MG63 (cell line): ENCODE measurements around the gene CPNE4. TPM values are rescaled to one million over a fixed set of nuclear protein-coding genes. Genes with fewer than 3 reads are reported as not detected.
A peak's percentile ranks its signal among the peaks of the same experiment; 100 is the strongest.

Source experiments
- DNase-seq: peaks from one replicate; pipeline ENCODE4 v3.0.0-alpha.2; 2020
- H3K27me3 ChIP-seq: fragments of 250-450 bp; sonication (Bioruptor Pico); 2 replicates; pipeline ENCODE4 v1.5.1; 2020; ENCODE audit warnings: mild to moderate bottlenecking, moderate library complexity
- H3K36me3 ChIP-seq: fragments of 250-450 bp; sonication (Bioruptor Pico); 2 replicates; pipeline ENCODE4 v1.5.1; 2020; ENCODE audit warnings: mild to moderate bottlenecking, moderate library complexity
- H3K4me3 ChIP-seq: fragments of 250-450 bp; sonication (Bioruptor Pico); 2 replicates; pipeline ENCODE4 v1.5.1; 2020; ENCODE audit warnings: mild to moderate bottlenecking, moderate library complexity
- H3K9me3 ChIP-seq: fragments of 250-450 bp; sonication (Bioruptor Pico); 2 replicates; pipeline ENCODE4 v1.5.1; 2020; ENCODE audit warnings: mild to moderate bottlenecking, moderate library complexity
- total RNA-seq: library from RNA; depleted of rRNA; stranded (reverse); fragments of >200 nt; shearing (Covaris generic); gene quantifications from 2 replicates; pipeline ENCODE4 v1.2.3, GENCODE V29; 2014; ENCODE audit warnings: low replicate concordance

The CPNE4 gene
- total RNA-seq, 1 experiment from 2014 or later: not detected

DNA sequence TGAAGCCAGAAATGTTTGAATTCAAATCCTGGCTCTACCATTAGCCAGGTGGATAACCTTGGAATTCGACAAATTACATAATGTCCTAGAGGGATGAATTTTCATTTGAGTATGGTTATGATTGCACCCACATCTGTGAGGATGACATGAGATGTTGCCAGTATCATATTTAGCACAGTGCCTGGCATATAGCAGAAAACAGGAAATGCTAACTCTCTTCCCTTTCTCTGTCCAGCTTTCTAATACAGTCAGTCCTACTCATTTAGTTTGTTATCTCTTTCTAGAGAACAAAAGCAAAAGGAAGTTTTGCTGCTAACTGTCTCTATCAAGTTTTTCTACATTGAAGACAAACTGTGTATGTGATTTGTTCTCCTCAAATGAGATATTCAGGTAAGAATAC, 231.7 kb downstream of the CPNE4 start:
- H3K36me3 ChIP-seq: no peaks in the 10 kb centered on the region
- no peaks in the 10 kb centered on the region for H3K27me3 ChIP-seq
- no peak for DNase-seq
- H3K9me3 ChIP-seq: no peaks in the 10 kb centered on the region
- H3K4me3 ChIP-seq: no peak overlapping the region

DNA sequence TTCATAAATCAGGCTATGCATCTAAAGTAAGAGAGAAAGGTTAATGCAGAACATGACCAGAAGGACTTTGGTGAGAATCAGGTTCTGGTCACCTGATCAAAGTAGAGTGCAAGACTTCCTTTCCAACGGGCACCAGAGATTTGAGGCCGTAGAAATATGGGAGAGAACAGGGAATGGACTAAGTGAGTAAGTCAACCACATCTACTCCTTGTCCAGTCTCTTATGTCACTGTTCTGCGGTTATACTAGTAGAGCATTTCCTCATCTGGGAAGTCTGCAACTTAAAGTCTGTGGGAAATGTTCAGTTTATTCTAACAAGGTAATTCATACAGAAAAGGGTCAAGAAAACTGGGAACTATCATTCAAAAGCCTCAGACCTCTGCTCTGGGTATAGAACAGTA, 232.8 kb downstream of the CPNE4 start:
- Histone ChIP-seq H3K4me3 (no peak overlapping the region), H3K9me3 (no peaks in the 10 kb centered on the region), H3K27me3 (no peaks in the 10 kb centered on the region), H3K36me3 (no peaks in the 10 kb centered on the region)
- DNase-seq: no peak

DNA sequence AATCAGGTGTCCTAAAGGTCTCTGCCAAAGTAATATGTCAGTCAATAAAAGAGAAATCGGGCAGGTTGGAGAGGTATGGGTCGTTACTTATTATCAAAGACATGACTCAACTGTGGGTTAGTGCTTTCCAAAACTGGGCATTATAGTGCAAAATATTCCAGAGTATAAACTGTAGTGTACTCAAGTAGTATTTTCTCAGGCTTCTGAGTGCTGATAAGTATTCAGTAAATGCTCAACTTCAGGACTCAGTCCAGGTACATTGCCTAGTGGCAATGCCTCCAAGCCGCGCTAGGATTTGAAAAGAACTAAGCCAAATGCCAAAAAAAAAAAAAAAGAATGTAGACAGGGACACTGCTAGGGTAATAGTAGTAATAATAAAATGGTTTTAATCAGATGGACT, 233.2 kb downstream of the CPNE4 start:
- Histone ChIP-seq H3K4me3 (no peak overlapping the region), H3K9me3 (no peaks in the 10 kb centered on the region), H3K27me3 (no peaks in the 10 kb centered on the region), H3K36me3 (no peaks in the 10 kb centered on the region)
- no peak for DNase-seq

DNA sequence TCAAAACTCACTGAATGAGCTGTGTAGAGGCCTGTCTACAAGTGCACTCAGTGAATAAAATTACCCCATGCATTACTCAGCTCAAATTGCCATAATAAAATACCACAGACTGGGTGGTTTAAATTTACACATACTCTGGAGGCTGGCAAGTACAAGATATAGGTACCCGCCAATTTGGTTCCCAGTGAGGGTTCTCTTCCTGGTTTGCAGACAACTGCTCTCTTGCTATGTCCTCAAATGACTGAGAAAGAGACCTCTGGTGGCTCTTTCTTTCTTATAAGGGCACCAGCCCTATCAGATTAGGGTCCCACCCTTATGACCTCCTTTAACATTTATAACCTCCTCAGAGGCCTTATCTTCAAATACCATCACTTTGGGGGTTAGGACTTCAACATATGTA, 237.0 kb downstream of the CPNE4 start:
- no peak overlapping the region for H3K4me3 ChIP-seq
- no peak for DNase-seq
- H3K27me3 ChIP-seq: no peaks in the 10 kb centered on the region
- no peaks in the 10 kb centered on the region for H3K9me3 ChIP-seq
- no peaks in the 10 kb centered on the region for H3K36me3 ChIP-seq

DNA sequence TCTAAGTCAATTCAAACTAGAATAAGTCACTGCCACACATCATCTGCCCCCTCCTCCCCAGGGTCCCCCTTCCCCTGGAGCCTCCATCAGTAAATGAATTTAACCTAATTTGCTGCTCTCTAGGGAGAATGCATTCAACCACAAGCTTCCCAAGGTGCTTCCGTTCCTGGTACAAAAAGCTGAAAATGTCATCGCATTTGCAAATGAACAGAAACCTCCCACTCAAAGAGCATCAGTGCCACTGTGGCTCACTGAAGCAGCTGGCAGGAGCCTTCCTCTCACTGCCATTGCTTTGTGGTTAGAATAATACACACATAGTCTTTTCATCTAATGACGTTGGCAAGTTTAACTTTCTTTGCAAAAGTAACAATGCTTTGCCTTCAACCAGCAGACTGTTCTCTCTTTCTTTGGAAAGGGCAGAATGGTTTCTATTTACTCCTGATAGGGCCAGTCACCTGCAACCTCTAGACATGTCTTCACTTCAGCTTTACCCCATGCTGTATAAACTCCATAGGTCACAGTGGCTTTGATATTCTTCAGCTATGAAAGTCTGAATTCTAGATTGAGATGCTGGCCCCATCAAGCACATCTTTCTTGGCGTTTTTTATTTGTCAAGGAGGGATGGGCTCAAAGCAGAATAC, 238.1 kb downstream of the CPNE4 start:
- Histone ChIP-seq H3K27me3 (no peaks in the 10 kb centered on the region), H3K36me3 (no peaks in the 10 kb centered on the region), H3K4me3 (no peak overlapping the region), H3K9me3 (no peaks in the 10 kb centered on the region)
- no peak for DNase-seq

DNA sequence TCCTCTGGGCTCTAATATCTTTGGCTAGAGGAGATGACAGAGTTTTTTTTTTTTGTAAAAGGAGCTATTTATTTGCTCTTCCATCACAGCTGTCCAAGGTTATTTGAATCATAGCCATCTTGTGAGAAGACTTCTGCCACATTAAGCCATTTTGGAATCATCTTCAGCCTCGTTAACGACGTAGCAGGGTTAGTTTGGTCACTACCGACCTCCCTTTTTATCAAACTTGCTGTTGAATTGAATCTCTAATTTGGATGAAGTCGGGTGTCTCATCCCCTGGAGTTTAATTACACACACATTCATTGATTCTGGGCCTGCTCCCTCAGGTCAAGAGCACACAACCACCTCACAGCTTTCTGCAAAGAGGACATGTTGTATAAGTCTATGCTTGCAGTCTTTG, 238.7 kb downstream of the CPNE4 start:
- Histone ChIP-seq H3K27me3 (no peaks in the 10 kb centered on the region), H3K9me3 (no peaks in the 10 kb centered on the region), H3K4me3 (no peak overlapping the region), H3K36me3 (no peaks in the 10 kb centered on the region)
- DNase-seq: no peak

DNA sequence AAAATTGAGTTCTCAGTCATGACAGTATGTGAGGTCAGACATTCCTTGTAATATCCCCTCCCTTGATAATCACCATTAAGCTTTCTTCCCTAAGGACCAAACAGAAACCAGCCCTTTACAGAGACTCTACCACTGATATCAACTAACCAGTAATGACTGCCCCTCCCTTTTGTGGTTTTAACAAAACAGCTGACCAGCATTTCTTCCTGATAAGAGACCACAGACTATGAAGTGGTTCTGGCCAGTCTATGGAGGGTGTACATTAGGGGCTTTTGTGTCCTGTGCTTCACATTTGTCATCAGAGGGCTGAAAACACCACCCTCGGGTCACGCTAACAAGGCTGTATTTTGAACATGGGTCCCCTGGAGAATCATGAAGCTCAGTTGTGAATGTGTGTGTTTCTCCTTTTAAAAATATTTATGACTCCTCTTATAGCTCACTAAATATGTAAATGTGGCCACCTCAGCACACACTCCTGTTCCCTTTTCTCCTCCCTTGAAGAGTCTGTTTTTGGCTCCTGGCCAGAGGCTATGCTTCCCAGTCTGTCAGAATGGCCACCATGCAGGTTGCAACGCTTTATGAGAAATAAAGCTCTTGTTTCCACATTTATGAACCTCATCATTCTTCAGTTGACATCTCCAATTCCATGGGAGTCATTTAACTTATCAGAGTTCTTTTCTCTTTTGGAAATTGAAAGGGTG, 239.3 kb downstream of the CPNE4 start:
- no peak for DNase-seq
- no peak overlapping the region for H3K4me3 ChIP-seq
- no peaks in the 10 kb centered on the region for H3K9me3 ChIP-seq
- H3K36me3 ChIP-seq: no peaks in the 10 kb centered on the region
- no peaks in the 10 kb centered on the region for H3K27me3 ChIP-seq

DNA sequence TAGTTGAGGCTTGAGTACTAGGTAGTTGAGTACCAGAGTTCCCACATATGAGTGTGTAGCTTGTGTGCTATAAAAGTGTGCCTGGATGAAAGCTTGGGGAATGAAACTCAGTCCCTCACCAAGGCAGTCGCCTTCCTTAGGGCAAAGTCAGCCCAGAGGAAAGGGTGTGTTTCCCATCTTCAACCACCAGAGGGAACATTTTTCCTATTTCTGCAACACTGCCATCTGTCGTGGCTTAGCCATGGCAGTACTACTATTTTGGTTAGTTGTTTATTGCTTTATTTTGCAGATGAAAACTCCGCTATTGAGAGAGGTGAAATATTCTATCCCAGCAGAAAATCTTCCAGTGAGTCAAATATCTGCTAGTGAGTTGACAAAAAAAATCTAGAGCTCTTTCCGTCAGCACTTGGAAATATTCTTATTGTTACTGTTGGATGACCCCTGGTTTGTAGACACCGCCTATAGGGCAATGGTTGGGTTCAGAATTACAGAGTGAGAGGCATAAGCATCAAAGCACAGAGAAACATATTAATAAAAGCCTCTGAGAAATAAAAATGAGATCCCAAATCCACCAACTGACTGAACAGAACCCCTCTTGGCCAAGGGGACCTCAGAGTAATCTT, 239.9 kb downstream of the CPNE4 start:
- no peak overlapping the region for H3K4me3 ChIP-seq
- DNase-seq: peak; percentile 11
- no peaks in the 10 kb centered on the region for H3K9me3 ChIP-seq
- no peaks in the 10 kb centered on the region for H3K27me3 ChIP-seq
- H3K36me3 ChIP-seq: no peaks in the 10 kb centered on the region

DNA sequence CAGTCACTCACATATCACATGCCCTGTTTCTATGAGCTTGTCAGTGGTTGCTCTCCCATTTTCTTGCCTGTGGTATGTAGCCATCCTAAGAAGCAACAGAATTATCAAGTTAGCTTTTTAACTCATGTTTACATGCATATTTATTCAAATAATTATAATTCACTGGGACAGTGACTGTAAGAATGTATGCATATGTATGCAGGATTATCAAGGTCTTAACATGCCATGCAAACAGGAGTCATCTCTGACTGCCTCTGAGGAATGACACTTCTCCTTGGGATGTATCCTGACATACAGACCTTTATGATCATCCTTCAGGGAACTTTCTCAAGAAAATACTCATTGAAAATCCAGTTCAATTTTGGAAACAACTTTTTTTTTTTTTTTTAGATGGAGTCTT, 240.9 kb downstream of the CPNE4 start:
- DNase-seq: no peak
- H3K9me3 ChIP-seq: no peaks in the 10 kb centered on the region
- no peaks in the 10 kb centered on the region for H3K36me3 ChIP-seq
- H3K4me3 ChIP-seq: no peak overlapping the region
- H3K27me3 ChIP-seq: no peaks in the 10 kb centered on the region

DNA sequence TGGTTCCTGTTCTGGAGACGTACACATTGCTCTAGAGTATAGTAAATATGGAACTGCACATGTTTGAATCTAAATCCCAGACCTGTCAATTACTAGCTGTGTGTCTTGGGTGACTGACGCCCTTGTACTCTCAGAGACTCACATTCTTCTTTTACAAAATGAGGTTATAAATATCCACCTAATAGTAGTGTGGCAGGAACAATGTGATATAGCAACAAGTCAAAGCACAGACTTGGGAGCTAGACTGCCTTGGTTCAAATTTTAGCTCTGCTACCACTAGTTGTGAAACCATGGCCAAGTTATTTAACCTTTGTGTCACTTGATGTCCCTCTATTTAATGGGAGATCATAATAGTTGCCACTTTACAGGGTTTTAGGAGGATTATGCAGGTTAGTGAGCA, 245.6 kb downstream of the CPNE4 start:
- H3K36me3 ChIP-seq: no peaks in the 10 kb centered on the region
- H3K9me3 ChIP-seq: no peaks in the 10 kb centered on the region
- H3K4me3 ChIP-seq: no peak overlapping the region
- DNase-seq: no peak
- no peaks in the 10 kb centered on the region for H3K27me3 ChIP-seq

DNA sequence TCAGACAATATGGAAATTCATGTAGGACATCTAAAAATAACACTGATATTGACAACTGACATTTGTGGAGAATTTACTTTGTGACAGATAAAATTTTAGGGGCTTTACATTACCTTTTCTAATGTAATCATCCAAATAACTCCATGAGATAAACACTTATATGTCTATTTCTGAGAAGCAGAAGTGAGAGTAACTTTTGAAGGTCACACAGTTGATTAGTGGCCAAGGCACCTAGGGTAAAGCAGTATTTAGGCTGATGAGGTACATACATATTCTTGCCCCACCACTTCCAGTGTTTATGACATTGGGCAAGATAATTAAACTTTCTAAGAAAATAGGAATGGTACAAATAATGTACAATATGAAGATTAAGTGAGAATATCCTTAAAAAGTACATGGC, 248.4 kb downstream of the CPNE4 start:
- DNase-seq: no peak
- H3K27me3 ChIP-seq: no peaks in the 10 kb centered on the region
- no peaks in the 10 kb centered on the region for H3K9me3 ChIP-seq
- H3K36me3 ChIP-seq: no peaks in the 10 kb centered on the region
- no peak overlapping the region for H3K4me3 ChIP-seq

DNA sequence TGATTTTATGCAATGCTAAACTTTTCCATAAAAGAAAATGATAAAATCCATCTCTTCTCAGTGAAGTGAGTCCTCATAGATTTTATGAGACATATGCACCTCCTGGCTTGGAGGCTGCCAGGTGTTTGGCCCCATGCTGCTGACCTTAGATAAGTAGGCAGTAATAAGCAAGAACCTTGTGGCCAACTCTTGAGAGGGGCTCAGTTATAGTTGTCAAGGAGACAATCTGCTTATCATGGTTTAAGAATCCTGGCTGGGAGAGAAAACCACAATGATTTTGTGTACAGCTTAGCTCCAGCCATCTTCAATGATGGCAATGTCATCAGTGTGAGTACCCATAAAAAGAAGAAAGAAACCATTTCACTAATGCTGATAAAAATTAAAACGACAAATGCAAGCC, 252.1 kb downstream of the CPNE4 start:
- Histone ChIP-seq H3K27me3 (no peaks in the 10 kb centered on the region), H3K36me3 (no peaks in the 10 kb centered on the region), H3K4me3 (no peak overlapping the region), H3K9me3 (peaks cover 6% of the 10 kb centered on the region; the same call in 1 of the 2 replicates)
- DNase-seq: no peak

DNA sequence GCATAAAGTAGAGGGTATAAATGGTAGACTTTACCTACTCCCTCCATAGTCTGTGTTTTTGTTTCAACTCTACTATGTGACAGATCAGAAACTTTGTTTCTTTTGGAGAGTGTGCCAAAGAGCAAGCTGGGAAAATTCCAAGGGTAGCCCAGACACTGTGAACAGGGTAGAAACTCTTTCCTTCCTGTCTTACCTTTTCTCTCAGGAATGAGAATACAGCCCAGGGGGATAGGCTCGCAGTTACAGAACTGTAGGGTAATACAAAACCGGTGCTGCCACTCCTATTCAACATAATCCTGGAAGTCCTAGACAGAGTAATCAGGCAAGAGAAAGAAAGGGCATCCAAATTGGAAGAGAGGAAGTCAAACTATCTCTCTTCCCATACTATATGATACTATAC, 256.3 kb downstream of the CPNE4 start:
- Histone ChIP-seq H3K9me3 (peaks cover 14% of the 10 kb centered on the region), H3K27me3 (no peaks in the 10 kb centered on the region), H3K36me3 (no peaks in the 10 kb centered on the region), H3K4me3 (no peak overlapping the region)
- no peak for DNase-seq

DNA sequence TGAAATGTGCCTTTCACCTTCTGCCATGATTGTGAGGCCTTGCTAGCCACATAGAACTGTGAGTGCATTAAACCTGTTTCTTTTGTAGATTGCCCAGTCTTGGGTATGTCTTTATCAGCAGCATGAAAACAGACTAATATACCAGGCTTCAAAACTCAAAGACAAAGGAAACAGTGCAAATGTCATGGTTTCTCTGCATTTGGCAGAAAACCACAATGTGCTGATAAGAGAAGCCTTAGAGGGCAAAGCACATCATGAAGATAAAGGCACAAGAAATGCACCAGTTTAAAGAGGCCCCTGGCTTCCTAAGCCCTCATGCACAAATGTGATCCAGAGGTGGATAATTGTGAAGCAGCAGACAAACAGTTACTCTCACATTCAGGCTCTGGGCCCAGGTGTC, 259.2 kb downstream of the CPNE4 start:
- H3K4me3 ChIP-seq: no peak overlapping the region
- no peaks in the 10 kb centered on the region for H3K36me3 ChIP-seq
- DNase-seq: no peak
- peaks cover 14% of the 10 kb centered on the region for H3K9me3 ChIP-seq
- no peaks in the 10 kb centered on the region for H3K27me3 ChIP-seq

DNA sequence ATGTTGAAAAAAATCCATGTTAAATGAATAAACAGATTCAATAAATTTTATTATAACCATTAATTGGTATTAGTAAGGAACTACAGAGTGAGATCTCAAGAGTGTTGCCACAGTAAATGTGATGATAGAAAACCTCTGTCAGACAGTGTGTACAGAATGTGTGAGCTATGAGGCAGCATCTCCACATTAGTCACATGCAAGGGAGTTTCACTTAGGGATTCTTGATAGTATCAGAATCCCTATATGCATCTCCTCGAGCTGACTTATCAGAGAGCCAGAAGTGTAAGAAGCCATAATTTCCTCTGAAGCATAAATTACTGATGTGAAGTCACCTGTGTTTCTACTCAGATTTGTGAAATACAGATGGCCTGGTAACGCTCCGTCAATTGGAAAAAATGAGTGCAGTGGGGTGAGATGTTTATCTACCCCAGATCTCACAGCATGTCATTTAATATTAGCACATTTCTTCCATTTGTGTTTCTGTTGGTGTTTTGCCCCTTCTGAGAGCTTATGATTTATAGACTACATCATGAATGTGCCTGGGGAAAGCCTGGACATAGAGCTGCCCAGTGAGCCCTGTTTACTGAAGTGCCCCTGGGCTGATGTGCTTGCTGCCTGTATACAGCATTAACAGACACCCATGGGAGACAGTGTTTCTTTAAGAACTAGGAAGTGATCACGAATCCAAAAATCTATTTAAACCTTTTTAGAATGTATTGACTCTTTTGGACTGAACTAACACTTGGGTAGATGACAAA, 262.4 kb downstream of the CPNE4 start:
- Histone ChIP-seq H3K36me3 (no peaks in the 10 kb centered on the region), H3K9me3 (peaks cover 8% of the 10 kb centered on the region), H3K27me3 (no peaks in the 10 kb centered on the region), H3K4me3 (no peak overlapping the region)
- no peak for DNase-seq

DNA sequence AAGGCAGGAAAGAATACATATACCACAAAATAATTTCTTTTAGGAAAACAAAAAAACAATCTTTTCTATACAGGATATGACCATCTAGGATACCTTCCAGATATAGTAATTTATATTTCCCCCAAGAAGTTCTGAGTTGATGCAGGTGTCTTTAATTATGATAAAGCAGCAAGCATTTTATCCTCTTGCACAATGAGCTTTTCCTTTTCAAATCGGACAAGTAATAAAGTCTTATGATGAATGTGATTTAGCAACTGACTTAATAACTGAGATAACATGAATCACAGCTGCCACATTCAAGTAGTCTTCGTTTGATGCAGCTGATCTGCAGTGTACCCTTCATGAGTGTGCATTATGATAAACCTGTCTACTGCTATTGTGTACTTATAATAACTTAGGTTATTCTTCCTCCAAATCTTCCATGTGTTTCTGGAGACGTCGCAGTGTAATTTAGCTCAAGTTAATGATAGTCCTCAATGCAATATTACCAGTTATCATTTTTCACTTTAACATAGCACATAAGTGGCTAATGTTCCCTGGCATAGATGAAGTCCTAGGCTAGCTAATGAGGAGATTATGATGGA, 271.7 kb downstream of the CPNE4 start:
- DNase-seq: no peak
- H3K9me3 ChIP-seq: no peaks in the 10 kb centered on the region
- H3K4me3 ChIP-seq: no peak overlapping the region
- no peaks in the 10 kb centered on the region for H3K36me3 ChIP-seq
- peaks cover 8% of the 10 kb centered on the region for H3K27me3 ChIP-seq

DNA sequence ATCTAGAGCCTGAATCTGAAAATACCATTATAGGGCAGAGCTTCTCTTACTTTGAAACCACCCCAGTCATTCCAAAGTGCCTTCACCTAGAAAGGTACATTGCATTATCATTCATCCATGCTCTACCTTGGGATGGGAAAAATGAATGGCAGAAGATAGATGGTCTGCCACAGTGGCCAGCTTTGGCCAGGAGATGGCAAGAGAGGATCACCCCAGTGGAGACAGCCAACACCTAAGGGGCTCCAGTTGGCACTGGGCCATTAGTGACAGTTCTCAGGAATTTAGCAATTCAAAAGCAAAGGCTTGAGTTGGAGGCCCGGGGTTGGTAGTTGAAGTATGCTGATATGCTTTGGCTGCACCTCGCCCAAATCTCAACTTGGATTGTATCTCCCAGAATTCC, 278.4 kb downstream of the CPNE4 start:
- Histone ChIP-seq H3K4me3 (no peak overlapping the region), H3K36me3 (no peaks in the 10 kb centered on the region), H3K9me3 (no peaks in the 10 kb centered on the region), H3K27me3 (peaks cover 3% of the 10 kb centered on the region; the same call in 1 of the 2 replicates)
- no peak for DNase-seq
